ENCODE data around the gene AOX1.

GRCh38 chr2:200540793-200541192, 45.0 kb upstream of the AOX1 start:
- TF ChIP-seq REST (IDR thresholded peaks at IDR 0.05) (no peak), NR2F2 (IDR thresholded peaks at IDR 0.05) (no peak), FOXA1 (IDR thresholded peaks at IDR 0.05) (no peak), RXRA (IDR thresholded peaks at IDR 0.05) (no peak), MAX (IDR thresholded peaks at IDR 0.05) (no peak), SP1 (IDR thresholded peaks at IDR 0.05) (no peak), YY1 (IDR thresholded peaks at IDR 0.05) (no peak), EGR1 (IDR thresholded peaks at IDR 0.05; ENCODE audit: low read depth in 2 of 2) (no peak), RAD21 (IDR thresholded peaks at IDR 0.05) (no peak), GABPA (IDR thresholded peaks at IDR 0.05 in 1 of 2, conservative IDR thresholded peaks at IDR 0.05 in 1 of 2) (no peak), FOXA2 (IDR thresholded peaks at IDR 0.05) (no peak)
- TF ChIP-seq, protein P1, sequence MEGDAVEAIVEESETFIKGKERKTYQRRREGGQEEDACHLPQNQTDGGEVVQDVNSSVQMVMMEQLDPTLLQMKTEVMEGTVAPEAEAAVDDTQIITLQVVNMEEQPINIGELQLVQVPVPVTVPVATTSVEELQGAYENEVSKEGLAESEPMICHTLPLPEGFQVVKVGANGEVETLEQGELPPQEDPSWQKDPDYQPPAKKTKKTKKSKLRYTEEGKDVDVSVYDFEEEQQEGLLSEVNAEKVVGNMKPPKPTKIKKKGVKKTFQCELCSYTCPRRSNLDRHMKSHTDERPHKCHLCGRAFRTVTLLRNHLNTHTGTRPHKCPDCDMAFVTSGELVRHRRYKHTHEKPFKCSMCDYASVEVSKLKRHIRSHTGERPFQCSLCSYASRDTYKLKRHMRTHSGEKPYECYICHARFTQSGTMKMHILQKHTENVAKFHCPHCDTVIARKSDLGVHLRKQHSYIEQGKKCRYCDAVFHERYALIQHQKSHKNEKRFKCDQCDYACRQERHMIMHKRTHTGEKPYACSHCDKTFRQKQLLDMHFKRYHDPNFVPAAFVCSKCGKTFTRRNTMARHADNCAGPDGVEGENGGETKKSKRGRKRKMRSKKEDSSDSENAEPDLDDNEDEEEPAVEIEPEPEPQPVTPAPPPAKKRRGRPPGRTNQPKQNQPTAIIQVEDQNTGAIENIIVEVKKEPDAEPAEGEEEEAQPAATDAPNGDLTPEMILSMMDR (IDR thresholded peaks at IDR 0.05; ENCODE audit: low read depth, low read length, missing input control): no peak
- TF ChIP-seq, protein P2, sequence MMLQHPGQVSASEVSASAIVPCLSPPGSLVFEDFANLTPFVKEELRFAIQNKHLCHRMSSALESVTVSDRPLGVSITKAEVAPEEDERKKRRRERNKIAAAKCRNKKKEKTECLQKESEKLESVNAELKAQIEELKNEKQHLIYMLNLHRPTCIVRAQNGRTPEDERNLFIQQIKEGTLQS (IDR thresholded peaks at IDR 0.05): no peak

Measured in liver (tissue), 3 donors.